LHCN-M2 (cell line): ENCODE data around the gene ACAN. TPM values are rescaled to one million over a fixed set of nuclear protein-coding genes. Genes with fewer than 3 reads are reported as not detected.

Experiments used
- DNase-seq: peaks from one replicate; pipeline ENCODE4 v3.0.0-alpha.2; 2012; ENCODE audit warnings: low read depth
- total RNA-seq: library from RNA; depleted of rRNA; stranded (reverse); fragments of >200 nt; gene quantifications from 2 replicates; pipeline ENCODE4 v1.2.3, GENCODE V29; 2014

ACAN gene
- total RNA-seq, 1 experiment from 2014 or later = under 0.01 TPM

GRCh38 chr15:88901508-88902220 lies 98.4 kb downstream of the ACAN start:
- DNase-seq = no peak

- no peak for DNase-seq
These were observed 99.1 kb downstream of the ACAN start for GRCh38 chr15:88902221-88902835.

DNA sequence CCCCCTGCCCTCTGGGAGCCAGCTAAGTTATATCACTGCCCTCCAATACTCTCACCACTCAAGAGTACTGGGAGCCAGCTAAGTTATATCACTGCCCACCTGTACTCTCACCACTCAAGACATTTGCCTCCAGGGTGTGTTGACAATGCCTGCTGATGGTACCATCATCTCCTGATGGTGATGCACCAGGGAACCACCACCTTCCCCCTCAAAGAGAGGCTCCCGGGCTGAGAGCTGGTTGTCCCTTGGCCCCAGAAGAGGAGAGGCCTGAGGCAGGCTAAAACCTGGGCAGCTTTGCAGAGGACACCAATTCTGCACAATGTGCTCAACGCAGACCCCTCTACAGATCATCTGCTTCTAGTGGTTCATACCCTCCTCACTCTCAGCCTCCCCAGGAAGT lies 99.6 kb downstream of the ACAN start:
- no peak for DNase-seq

GRCh38 chr15:88904257-88904623 lies 101.0 kb downstream of the ACAN start:
- no peak for DNase-seq

DNA sequence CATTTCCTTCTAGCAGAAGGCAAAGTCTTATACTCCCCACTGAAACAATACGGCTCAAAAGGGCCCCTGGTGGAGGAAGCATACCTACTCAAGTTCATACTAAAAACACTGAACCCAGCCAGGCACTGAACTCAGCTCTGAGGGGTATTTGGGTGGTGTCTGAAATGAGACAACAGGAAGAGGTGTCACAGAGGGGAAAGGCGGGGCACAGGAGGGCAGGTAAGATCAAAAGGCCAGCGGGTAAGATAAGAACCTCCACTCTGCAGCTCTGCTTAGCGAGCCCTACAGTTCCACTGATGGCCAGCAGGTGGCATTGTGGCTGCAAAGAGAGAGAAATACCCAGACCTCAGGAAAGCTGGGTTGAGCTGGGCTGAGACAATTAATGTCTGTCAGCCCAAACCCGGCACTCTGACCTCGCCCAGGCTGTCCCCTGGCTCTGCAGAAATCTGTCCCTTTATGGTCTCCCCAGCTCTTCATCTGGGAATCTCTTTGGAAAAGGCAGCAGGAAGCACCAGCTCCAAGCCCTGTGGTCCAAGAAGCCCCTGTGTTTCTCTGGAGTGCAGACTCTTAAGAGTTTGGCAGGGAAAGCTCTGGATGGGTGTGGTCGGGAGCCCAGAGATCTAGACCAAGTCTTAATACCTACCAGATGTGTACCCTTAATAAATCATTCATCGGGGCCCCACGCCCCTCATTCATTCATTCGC lies 101.5 kb downstream of the ACAN start:
- DNase-seq = peak; percentile 63

- DNase-seq = no peak
These were observed 102.3 kb downstream of the ACAN start for GRCh38 chr15:88905576-88905975.

DNA sequence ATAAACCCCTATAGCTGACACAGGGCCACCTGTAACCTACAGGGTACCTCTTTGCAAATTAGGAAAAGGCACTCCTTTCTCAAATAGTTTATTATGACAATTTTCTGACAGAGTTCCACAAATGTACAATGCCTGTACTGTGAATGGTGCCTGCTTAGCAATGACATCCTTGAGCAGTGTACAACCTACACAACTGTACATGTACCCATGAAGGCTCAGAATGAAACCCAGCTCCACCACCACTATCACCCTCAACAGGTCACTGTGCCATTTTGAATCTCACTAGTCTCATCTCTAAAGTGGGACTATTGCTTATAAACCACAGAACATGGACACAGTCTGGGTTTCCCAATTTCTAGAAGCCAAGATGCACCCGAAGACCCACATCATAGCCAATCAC lies 102.9 kb downstream of the ACAN start:
- no peak for DNase-seq

DNA sequence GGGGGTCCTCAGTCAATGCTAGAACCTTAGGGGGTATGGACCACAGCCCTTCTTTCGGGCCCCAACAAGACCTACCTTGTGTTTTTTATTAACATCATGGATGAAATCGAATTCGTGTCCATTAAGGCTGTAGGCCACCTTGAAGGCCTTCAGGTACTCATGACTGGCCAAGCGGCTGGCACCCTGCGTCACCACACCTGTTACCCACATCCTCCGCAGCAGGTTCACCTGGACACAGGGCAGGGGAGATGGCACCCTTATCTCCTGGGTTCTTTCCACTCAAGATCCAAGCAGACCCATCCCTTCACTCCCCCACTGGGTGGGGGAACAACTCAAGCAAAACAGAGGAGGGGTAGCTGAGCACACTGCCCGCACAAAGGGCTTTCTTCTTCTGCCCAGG lies 103.3 kb downstream of the ACAN start:
- DNase-seq = no peak

DNA sequence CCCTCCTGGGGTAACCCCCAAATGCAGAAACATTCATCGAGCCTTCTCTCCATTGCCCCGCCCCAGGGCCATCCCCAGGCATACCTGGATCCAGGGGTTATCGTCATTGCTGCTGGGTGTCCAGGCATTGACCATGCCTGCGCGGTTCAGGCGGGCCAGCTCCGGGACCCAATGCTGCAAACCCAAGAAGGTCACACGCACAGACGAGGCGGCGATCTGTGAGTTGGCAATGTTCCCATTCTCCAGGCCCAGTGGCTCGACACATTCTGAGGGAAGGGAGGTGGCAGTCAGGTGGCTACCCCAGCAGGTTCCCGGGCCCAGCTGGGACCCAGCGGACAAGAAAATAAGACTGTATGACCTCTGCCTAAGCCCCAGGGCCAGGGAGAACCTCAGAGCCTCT lies 103.9 kb downstream of the ACAN start:
- DNase-seq = no peak

- no peak for DNase-seq
These were observed 104.9 kb downstream of the ACAN start for GRCh38 chr15:88908123-88908522.

DNA sequence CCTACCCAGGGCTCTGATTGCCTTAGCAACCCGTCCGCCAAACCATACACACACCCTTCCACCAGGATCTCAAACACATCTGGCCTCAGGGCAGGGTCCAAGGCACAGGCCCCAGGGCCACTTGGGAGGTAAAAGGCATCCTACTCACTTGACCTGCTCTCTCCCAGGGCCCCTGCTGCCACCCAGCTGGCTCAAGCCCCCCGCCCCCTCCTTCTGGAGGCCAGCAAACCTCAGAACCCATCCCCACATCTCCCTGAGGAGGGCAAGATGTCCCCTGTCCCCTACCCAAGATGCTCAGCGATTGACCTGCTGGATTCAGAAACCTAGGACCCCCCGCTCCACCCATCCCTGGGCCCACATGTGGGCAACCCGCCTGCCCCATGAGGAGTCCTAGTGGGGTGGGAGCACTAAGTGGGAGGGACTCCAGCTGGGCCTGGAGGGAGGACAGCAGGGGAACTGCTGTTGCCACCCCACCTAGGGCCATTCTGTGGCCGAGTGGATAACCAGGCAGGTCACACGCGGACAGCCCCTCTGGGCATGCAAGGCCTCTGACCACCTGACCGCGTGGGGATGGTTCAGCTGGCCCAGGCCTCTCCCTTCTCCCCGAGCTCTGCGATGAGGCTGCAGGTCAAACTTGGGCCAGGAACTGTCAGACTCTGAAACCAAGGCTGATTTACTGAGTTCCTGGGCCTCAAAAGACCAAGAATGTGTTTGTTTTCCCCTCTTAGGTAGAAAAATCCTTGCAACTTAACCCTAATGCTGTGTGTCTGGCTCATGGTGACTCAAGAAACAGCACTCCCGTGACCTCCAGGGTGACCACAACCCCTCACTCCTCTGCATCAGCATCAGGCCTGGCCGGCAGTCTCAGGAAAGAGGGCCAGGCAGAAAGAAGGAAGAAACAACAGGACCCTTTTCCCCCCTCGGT lies 105.7 kb downstream of the ACAN start:
- peak; percentile 53 for DNase-seq

- peak; percentile 45 for DNase-seq
These were observed 107.0 kb downstream of the ACAN start for GRCh38 chr15:88909956-88910831.

GRCh38 chr15:88911766-88912118 lies 108.5 kb downstream of the ACAN start:
- peak; percentile 53 for DNase-seq

GRCh38 chr15:88912500-88912921 lies 109.3 kb downstream of the ACAN start:
- DNase-seq = peak; percentile 49

DNA sequence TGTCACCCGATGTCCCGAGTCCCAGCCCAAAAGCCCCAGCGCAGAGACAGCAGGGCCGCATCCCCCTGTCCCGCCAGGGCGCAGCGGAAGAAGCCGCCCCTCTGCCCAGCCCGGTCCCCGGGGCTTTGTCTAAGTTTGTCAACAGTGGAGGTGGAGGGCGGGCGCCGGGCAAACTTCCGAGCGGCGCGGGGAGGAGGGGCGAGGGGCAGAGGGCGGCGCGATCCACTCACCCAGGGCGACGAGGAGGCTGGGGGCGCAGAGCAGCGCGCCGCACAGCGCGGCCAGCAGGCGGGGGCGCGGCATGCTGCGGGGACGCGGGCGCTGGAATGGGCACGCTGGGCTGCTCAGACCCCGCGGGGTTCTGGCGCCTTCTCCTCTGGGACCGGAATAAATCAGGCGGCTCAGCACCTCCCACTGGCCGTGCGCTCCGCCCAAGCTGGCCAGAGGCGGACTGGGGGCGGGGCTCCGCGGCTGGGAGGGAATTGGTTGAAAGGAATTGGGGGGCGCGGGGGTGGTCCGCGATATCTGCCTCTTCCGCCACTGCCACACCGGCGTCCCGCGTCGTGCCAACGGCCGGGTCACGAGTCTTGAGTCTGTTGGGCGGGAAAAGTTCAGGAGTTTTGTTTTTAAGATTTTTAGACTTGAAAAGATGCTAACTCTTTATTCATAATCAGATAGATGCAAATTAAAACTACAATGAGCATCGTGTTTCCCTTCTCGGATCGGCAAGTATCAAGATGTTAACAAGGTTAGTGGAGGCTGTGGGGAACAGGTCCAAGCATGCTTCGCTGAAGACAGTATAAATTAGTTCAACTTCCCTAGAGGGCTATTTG lies 110.0 kb downstream of the ACAN start, which contains the start of gene MFGE8:
TSS of gene MFGE8 (minus strand) at position 363 of the 833 bp plus-strand sequence. CDS start at position 303, 60 bp downstream.
- peak; percentile 76 for DNase-seq

DNA sequence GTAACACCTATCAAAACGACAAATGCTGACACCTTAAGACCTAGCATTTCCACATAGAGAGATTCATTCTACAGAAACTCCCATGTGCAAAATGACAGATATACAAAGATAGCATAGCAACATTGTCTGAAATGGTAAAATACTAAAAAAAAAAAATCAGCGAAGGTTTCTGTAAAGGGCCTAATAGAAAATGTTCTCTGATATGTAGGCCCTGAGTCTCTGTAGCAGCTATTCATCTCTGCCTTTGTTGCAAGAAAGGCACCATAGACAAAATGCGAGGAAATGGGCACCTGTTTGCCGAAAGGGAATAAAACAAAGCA lies 110.6 kb downstream of the ACAN start:
- DNase-seq = no peak

DNA sequence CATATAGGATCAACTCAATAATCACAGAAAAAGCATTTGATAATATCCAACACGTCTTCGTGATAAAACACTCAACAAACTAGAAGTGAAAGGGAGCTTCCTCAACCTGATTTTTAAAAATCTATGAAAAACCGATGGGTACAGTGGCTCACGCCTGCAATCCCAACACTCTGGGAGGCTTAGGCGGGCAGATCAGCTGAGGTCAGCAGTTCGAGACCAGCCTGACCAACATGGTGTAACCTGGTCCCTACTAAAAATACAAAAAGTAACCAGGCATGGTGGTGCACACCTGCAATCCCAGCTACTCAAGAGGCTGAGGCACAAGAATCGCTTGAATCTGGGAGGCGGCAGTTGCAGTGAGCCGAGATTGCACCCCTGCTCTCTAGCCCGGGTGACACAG lies 112.1 kb downstream of the ACAN start:
- no peak for DNase-seq

DNA sequence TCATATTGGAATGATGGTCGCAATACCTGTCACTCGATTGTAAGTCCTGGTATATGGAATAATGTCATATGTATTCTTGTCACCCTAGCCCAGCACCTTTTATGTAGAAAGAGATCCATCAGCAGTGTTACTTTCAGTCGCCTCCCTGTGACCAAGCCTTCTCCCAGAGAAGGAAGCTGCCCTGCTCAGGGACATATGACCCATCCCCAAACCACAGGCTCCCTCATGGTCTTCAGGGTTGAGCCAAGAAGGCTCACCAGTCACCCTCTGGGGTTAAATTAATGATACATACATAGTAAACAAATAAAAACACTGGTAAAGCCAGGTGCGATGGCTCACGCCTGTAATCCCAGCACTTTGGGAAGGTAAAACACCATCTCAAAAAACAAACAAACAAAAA lies 114.5 kb downstream of the ACAN start:
- peak; percentile 35 for DNase-seq

- DNase-seq = peak; percentile 100
These were observed 115.5 kb downstream of the ACAN start for GRCh38 chr15:88918738-88919137.
